GM19239 (cell line): ENCODE measurements around the gene PSORS1C1.
A peak's percentile ranks its signal among the peaks of the same experiment; 100 is the strongest.

ENCODE experiments used
- DNase-seq: peaks from one replicate; pipeline ENCODE4 v3.0.0; 2011; ENCODE audit warnings: low spot score; ENCODE audit not compliant: insufficient read length
- FAIRE-seq: peaks from 2 replicates; lab custom pipeline; 2011; peaks lifted over from hg19 to GRCh38; lab: Jason Lieb, UNC

The PSORS1C1 gene

GRCh38 chr6:31122791-31123706 is 8.4 kb downstream of the PSORS1C1 start:
- no peak for DNase-seq
- FAIRE-seq = no peak

- FAIRE-seq (no peak), DNase-seq (no peak)
These were observed 10.6 kb downstream of the PSORS1C1 start for GRCh38 chr6:31125162-31125561.

- no peak for FAIRE-seq
- no peak for DNase-seq
These were observed 11.2 kb downstream of the PSORS1C1 start for GRCh38 chr6:31125586-31126363.

- FAIRE-seq = no peak
- no peak for DNase-seq
These were observed 12.0 kb downstream of the PSORS1C1 start for GRCh38 chr6:31126396-31127175.

- peak; percentile 71 for DNase-seq
- FAIRE-seq = peak; percentile 60
These were observed 13.6 kb downstream of the PSORS1C1 start for GRCh38 chr6:31128093-31128676.

- no peak for FAIRE-seq
- DNase-seq = no peak
These were observed 14.5 kb downstream of the PSORS1C1 start for GRCh38 chr6:31129130-31129529.

GRCh38 chr6:31130751-31131150 is 16.2 kb downstream of the PSORS1C1 start:
- no peak for DNase-seq
- FAIRE-seq = no peak

- DNase-seq (no peak), FAIRE-seq (no peak)
These were observed 17.0 kb downstream of the PSORS1C1 start for GRCh38 chr6:31131595-31131994.

- DNase-seq (no peak), FAIRE-seq (no peak)
These were observed 18.2 kb downstream of the PSORS1C1 start for GRCh38 chr6:31132806-31133205.

GRCh38 chr6:31135710-31136109 is 21.1 kb downstream of the PSORS1C1 start:
- no peak for DNase-seq
- FAIRE-seq = no peak

GRCh38 chr6:31138982-31139381 is 24.4 kb downstream of the PSORS1C1 start, which contains the start of gene PSORS1C2:
Gene PSORS1C2, minus strand, starts transcription at chr6:31139066. Its CDS starts 40 bp downstream, at chr6:31139026.
- FAIRE-seq = no peak
- no peak for DNase-seq

GRCh38 chr6:31139599-31139998 is 25.0 kb downstream of the PSORS1C1 start:
- DNase-seq = no peak

GRCh38 chr6:31140643-31141042 is 26.0 kb downstream of the PSORS1C1 start:
- DNase-seq (no peak), FAIRE-seq (no peak)

More at GRCh38 chr6:31139599-31139998, 25.0 kb downstream of the PSORS1C1 start:
- no peak for FAIRE-seq

- DNase-seq (no peak), FAIRE-seq (no peak)
These were observed 27.8 kb downstream of the PSORS1C1 start for GRCh38 chr6:31142361-31142761.

- DNase-seq = no peak
- FAIRE-seq = no peak
These were observed 28.5 kb downstream of the PSORS1C1 start for GRCh38 chr6:31143148-31143547.

- FAIRE-seq (no peak), DNase-seq (no peak)
These were observed 29.8 kb downstream of the PSORS1C1 start for GRCh38 chr6:31144296-31144969.

GRCh38 chr6:31144970-31145340 is 30.4 kb downstream of the PSORS1C1 start:
- FAIRE-seq (no peak), DNase-seq (no peak)

GRCh38 chr6:31145386-31145785 is 30.8 kb downstream of the PSORS1C1 start:
- FAIRE-seq = no peak
- DNase-seq = no peak

- DNase-seq = no peak
- no peak for FAIRE-seq
These were observed 35.3 kb downstream of the PSORS1C1 start for GRCh38 chr6:31149827-31150447.
